CD4-positive, alpha-beta T cell treated with Interleukin-21 for 1 hour (primary cell): ENCODE measurements around the gene GLIS2.

Experiments used
- DNase-seq: peaks from one replicate; pipeline ENCODE4 v3.0.0-alpha.2; 2020

GLIS2 gene

GRCh38 chr16:4372578-4373355, 56.9 kb downstream of the GLIS2 start:
- DNase-seq, result no peak

DNA sequence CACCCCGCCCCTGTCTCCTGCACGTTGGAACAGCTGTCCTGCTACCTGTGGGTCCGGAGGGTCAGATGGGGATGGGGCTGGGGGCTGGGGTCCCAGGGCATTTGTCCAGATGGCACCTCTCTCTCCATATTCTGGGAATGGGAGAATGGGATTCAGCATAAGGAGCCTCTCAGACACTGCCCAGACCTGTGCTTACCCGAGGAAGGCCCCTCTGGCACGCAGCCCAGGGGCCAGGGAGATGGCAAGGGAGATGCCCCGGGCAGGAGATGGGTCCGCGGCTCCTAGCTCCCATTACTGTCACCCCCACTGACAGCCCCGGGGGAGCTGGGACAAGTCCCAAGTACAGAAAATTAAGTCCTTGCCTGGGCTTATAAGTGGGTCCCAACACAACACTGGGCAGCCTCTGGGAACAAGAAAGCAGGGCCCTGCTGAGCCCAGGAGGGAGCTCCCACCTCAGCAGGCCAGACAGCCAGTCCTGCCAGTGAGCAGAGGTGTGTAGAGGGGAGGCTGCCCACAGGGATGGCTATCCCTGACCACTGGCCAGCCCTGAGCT, 57.6 kb downstream of the GLIS2 start:
- DNase-seq, result no peak

GRCh38 chr16:4373909-4374742, 58.3 kb downstream of the GLIS2 start:
- DNase-seq, result no peak

DNA sequence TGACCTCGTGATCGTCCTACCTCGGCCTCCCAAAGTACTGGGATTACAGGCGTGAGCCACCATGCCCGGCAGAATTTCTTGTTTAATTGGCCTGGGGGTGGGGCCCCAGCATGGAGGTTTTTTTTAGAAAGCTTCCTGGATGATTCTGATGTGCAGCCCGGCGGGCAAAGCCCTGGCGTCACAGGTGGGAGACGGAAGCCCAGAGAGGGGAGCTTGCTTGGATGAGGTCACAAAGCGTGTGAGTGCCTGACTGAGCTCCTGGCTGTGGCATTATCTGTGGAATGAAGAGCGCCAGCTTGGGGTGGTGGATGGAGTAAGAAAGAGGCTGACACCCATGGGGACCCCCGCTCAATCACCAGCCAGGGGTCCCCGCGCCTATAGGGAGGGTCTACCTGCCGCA, 59.9 kb downstream of the GLIS2 start:
- no peak for DNase-seq

GRCh38 chr16:4376126-4376892, 60.4 kb downstream of the GLIS2 start:
- no peak for DNase-seq

DNA sequence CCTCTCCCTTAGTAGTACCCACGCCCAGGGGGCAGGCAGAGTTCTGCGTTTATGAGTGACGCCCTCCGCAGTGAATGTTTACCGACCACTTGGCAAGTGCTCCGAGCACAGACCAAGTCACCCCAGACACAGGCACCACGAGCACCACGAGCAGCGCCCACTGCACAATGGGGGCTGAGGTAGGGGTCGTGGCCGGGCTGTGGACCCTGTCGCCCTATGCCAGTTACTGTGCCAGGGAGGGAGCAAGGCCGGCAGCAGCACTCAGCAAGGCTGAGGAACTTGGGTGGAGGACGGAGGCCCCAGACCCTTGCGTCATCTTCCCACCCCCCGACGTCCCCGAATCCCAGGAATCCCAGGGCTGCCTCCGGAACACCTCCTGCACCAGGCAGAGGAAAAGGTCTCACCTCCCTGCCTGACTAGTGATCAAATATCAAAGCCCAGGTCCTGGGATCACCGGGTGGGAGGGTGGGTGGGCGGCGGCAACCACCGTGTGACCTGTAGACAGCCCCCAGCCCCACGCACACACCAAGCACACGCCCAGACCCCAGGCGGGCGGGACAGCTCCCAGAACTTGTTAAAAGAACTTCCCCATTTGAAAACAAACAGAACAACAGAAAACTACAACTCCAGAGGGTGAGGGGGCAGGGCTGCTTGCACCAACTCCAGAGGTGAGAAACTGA, 61.2 kb downstream of the GLIS2 start:
- no peak for DNase-seq

DNA sequence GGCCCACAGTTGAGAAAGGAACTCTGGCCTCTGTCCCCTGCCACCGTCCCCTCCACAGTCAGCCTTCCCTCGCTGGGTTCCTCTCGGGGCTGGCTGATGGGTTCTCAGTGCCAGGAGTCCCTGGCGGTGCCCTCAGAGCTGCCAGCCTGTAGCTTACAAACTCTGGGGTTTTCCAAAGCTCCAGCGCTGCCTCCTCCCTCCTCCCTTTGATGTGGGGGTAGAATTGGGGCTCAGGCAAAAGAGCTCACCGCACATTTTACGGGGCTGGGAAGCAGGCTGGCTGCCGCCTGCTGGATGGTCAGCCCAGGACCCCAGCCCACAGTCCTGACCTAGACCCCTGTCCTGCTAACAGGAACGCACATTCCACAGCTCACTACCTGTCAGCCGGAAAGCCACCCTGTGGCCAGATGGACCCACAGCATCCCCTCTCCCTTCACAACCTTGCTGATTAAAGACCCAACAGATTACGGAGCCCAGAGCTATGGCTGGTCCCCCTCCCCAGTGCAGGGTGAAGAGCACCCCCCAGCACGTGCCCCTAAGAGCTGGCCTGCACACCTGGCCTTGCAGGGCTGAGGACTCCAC, 61.8 kb downstream of the GLIS2 start:
- DNase-seq, result no peak

DNA sequence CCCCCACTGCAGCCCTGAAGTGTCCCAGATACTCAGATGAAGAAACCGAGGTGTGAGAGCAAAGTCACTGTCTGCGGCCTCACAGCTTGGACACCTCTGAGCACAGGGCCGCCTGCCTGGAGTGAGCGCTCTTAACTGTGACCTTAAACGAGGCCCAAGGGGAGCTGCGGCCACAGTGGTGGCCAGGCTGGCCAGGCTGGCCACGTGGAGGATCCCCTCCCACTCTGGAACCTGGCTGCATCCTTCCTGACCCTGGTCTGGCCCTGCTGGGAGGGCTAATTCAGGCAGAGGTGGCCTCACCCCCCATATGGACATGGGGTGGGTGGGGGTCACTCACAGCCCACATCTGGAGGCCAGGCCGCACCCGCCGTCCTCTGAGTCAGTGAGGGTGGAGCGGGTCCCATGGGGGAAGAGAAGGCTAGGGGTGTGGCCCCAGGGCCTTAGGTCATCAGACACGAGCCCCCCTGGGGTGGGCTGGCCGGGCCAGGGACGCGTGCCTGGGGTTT, 62.3 kb downstream of the GLIS2 start:
- no peak for DNase-seq

GRCh38 chr16:4378999-4379690, 63.3 kb downstream of the GLIS2 start:
- no peak for DNase-seq

GRCh38 chr16:4380119-4381063, 64.5 kb downstream of the GLIS2 start:
- DNase-seq, result no peak

DNA sequence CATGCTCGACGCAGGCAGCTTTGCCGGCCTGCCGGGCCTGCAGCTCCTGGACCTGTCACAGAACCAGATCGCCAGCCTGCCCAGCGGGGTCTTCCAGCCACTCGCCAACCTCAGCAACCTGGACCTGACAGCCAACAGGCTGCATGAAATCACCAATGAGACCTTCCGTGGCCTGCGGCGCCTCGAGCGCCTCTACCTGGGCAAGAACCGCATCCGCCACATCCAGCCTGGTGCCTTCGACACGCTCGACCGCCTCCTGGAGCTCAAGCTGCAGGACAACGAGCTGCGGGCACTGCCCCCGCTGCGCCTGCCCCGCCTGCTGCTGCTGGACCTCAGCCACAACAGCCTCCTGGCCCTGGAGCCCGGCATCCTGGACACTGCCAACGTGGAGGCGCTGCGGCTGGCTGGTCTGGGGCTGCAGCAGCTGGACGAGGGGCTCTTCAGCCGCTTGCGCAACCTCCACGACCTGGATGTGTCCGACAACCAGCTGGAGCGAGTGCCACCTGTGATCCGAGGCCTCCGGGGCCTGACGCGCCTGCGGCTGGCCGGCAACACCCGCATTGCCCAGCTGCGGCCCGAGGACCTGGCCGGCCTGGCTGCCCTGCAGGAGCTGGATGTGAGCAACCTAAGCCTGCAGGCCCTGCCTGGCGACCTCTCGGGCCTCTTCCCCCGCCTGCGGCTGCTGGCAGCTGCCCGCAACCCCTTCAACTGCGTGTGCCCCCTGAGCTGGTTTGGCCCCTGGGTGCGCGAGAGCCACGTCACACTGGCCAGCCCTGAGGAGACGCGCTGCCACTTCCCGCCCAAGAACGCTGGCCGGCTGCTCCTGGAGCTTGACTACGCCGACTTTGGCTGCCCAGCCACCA, 65.4 kb downstream of the GLIS2 start:
- no peak for DNase-seq

- no peak for DNase-seq
Observed at GRCh38 chr16:4381935-4382794, 66.3 kb downstream of the GLIS2 start.

GRCh38 chr16:4382795-4383357, 67.0 kb downstream of the GLIS2 start:
- no peak for DNase-seq

DNA sequence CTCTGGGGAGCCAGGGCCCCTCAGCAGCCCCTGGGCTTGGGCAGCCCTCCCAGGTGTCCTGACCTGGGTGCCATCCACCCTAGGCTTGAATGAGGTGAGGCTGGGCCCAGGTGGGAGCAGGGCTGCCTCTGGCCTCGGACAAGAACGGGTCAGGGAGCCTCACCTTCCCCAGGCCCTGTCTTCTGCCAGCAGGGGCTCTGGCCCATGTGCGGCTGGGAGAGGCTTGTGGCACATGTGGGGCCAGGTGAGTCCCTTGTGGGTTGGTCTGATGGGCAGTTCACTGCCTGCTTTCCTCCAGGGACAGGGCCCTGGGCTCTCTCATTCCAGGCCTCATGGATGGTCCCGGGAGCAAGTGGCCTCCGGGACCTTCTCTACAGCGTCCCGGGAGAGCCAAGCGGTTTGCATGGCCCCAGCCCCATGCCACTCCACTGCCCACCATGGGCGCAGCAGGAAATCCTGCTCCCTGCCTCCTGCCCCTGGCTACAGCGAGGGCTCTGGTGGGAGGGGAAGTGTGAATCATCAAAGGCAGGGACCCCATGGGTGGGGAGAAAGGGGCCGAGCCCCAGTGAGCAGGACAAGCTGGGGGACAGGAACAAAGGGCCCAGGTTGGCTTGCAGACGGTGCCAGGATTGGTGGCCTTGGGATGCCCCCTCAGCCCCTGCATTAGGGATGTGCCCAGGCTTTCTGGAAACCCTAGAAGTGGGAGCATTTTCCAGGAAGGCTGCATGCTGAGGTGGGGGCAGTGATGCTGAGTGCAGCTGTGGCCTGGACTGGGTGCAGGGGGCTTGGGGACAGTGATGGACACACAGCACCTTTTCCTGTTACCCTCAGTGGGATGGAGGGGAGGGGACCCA, 68.0 kb downstream of the GLIS2 start:
- DNase-seq, result no peak

DNA sequence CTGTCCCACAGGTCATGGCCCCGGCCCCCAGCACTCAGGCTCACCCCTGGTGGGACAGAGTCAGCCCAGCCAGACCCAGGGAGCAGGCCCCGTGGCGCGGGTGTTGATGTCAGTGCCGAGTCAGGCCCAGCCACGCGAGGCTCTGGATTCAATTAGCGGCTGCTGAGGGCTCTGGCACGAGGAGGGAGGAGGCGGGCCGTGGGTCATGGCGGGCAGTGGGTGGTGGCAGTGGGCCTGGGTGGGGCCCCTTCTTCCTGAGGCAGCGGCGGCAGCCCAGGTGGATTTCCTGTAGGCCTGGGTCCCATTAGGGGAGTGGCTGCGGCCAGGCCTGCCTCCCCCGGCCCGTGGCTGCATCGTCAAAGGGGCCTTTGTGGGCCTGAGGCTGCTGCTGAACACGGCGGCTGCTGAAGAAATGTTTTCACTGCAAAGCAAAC, 68.7 kb downstream of the GLIS2 start:
- DNase-seq, result no peak

DNA sequence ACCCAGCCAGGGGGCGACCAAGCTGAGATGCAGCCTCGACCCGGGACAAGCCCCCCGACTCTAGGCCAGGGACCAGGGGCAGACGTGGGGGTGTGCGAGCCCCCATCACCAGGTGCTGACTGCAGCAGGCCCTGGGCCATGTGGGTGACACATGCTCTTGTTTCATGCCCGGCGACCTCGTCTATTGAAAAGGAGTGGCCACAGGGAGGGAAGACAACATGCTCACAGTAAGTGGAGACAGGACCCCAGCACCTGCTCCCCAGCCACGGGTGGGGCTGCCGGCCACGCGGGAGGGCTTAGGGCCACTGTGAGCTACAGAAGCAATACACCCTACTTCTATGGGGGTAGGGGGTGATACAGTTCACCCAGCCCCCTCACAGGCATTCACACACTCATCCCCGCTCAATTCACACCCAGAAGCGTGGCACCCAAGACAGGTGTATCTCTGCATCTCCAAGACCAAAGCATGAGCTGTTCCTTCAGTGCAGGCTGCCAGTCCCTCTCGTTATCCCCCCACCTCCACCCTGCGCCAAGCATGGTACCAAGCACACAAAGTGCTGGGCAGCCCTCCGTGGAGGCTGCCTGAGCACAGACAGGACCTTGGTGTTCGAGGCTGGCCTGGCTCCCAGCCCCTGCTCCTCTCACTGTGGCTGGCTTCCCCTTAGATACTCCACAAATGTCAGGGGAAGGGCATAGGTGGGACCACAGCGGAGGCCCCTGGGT, 69.4 kb downstream of the GLIS2 start:
- no peak for DNase-seq
